CD8-positive, alpha-beta memory T cell (primary cell): ENCODE data around the gene LMTK2. TPM values are rescaled to one million over a fixed set of nuclear protein-coding genes. Genes with fewer than 3 reads are reported as not detected.

Source experiments
- CTCF ChIA-PET: fragments of 350-600 bp; sonication (Branson Sonifier 250); formaldehyde crosslinking; loops from one replicate; lab custom pipeline; 2021; ENCODE audit warnings: antibody characterized with exemption; lab: Charles Lee
- POLR2A ChIA-PET: fragments of 350-600 bp; sonication (Branson Sonifier 250); formaldehyde crosslinking; loops from one replicate; lab custom pipeline; 2021; ENCODE audit warnings: antibody characterized with exemption; lab: Charles Lee
- DNase-seq, 5 donors: peaks; one replicate each; pipeline versions ENCODE4 v3.0.0 to v3.0.0-alpha.2; 2020 to 2022; ENCODE audit warnings: mixed read lengths in 1 of 5
- H3K27ac ChIP-seq: one replicate; pipeline ENCODE4 v1.7.0; 2013; ENCODE audit warnings: low read depth, mild to moderate bottlenecking, low read length, moderate library complexity
- H3K27me3 ChIP-seq: 2 replicates; pipeline ENCODE4 v1.7.0; 2013; ENCODE audit warnings: low read length, mild to moderate bottlenecking; ENCODE audit not compliant: insufficient read depth, poor library complexity, severe bottlenecking
- H3K36me3 ChIP-seq: 2 replicates; pipeline ENCODE4 v1.7.0; 2013; ENCODE audit warnings: mild to moderate bottlenecking, low read length, moderate library complexity; ENCODE audit not compliant: insufficient read depth
- H3K4me1 ChIP-seq: 2 replicates; pipeline ENCODE4 v1.7.0; 2013; ENCODE audit warnings: mild to moderate bottlenecking, low read length, moderate library complexity; ENCODE audit not compliant: insufficient read depth
- H3K4me3 ChIP-seq: 2 replicates; pipeline ENCODE4 v1.7.0; 2013; ENCODE audit warnings: mild to moderate bottlenecking, low read length
- H3K9me3 ChIP-seq: 2 replicates; pipeline ENCODE4 v1.7.0; 2013; ENCODE audit warnings: mild to moderate bottlenecking, low read length
- H3K27ac Mint-ChIP-seq, 8 donors: one replicate each; pipeline ENCODE4 v1.8.0; 2020 to 2021; ENCODE audit warnings: mixed read lengths in 8 of 8, mild to moderate bottlenecking in 6 of 8, inconsistent platforms in 3 of 8, moderate library complexity in 3 of 8
- H3K27me3 Mint-ChIP-seq, 2 donors: one replicate each; pipeline ENCODE4 v1.8.0; 2020 to 2021; ENCODE audit warnings: mixed read lengths in 2 of 2, mild to moderate bottlenecking in 1 of 2, moderate library complexity in 1 of 2
- H3K36me3 Mint-ChIP-seq, 3 donors: one replicate each; pipeline ENCODE4 v1.8.0; 2020 to 2021; ENCODE audit warnings: mixed read lengths in 3 of 3, inconsistent platforms in 1 of 3, mild to moderate bottlenecking in 1 of 3
- H3K4me1 Mint-ChIP-seq, 3 donors: one replicate each; pipeline ENCODE4 v1.8.0; 2020 to 2021; ENCODE audit warnings: mixed read lengths in 3 of 3, inconsistent platforms in 1 of 3, mild to moderate bottlenecking in 1 of 3
- H3K4me3 Mint-ChIP-seq, 7 donors: one replicate each; pipeline ENCODE4 v1.8.0; 2020 to 2021; ENCODE audit warnings: mixed read lengths in 7 of 7, mild to moderate bottlenecking in 6 of 7, moderate library complexity in 4 of 7, inconsistent platforms in 2 of 7
- H3K9me3 Mint-ChIP-seq, 5 donors: one replicate each; pipeline ENCODE4 v1.8.0; 2020 to 2022; ENCODE audit warnings: mixed read lengths in 5 of 5, mild to moderate bottlenecking in 3 of 5, moderate library complexity in 2 of 5, inconsistent platforms in 1 of 5
- polyA plus RNA-seq: library from polyadenylated mRNA; unstranded; fragments of 300-500 nt; fragmentation: Illumina TruSeq; gene quantifications from one replicate; pipeline ENCODE4 v1.2.3, GENCODE V29; 2021
- total RNA-seq, 2 experiments: library from RNA; stranded (reverse); gene quantifications; one replicate each; pipeline ENCODE4 v1.2.3, GENCODE V29; 2021

The LMTK2 gene
- total and polyA plus RNA-seq, 3 experiments from 2014 or later, result 4.6 to 17.1 (median 16.0) TPM

DNA sequence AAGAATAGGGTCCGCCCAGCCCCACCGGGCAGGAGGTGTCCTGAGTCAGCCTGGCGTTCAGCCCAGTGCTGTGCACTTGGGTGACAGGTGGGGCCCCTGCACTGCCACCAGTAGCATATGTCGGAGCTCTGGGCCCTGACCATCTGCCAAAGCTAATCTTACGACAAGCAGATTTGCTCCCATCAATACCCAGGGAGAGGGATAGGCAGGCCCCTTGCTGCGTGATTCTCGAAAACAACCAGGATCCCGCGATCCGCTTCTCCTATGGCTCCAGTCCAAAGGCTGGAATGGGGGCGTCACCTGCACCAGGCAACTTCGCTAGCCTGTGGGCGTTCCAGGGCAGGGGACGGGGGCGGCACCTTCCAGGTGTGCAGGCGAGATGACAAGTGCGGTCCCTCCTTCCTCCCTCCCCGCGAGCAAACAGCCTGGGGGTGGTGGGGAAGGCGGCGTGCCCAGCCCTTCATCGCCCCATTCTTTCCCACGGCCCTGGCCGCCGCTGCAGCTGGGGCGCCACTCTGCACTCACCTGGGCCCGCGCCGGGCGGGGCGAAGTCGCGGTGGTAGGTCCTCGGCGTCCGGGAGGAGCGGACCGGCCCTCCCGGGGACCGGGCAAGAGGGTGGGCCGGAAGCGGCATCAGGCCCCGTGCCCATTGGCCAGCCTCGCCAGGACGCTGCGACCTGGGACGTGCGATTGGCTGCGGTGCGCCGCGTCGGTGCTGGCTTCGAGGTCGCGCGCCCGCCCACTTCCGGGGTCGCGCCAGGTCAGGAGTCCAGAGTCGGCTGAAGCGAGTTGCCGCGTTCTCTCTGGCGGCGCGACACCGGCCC, 145.2 kb downstream of the LMTK2 start, which contains the start of gene TECPR1:
TECPR1 (minus strand) TSS at position 632 of the 824 bp plus-strand sequence. CDS start 6,086 bp downstream, outside the sequence.
- Histone ChIP-seq H3K4me1 (peaks cover 50% of the 10 kb centered on the region), H3K27me3 (no peaks in the 10 kb centered on the region), H3K36me3 (no peaks in the 10 kb centered on the region), H3K9me3 (no peaks in the 10 kb centered on the region), H3K27ac (peak within 1 kb of the TSS; percentile 85), H3K4me3 (peak within 1 kb of the TSS; percentile 93)
- Mint-ChIP-seq H3K9me3 (no peaks in the 10 kb centered on the region), H3K4me3 (peak within 1 kb of the TSS; percentile 89 to 99 (median 93)), H3K36me3 (peaks cover 0 to 37% (median 9%) of the 10 kb centered on the region in 3 donors), H3K27me3 (no peaks in the 10 kb centered on the region), H3K4me1 (peaks cover 46 to 72% (median 64%) of the 10 kb centered on the region in 3 donors), H3K27ac (peak within 1 kb of the TSS; percentile 95 to 99 (median 98))
- CTCF ChIA-PET, result interaction anchor here (0.8 to 1.8 kb wide), 4 partner anchors 28 to 149 kb away, joined by 3 to 8 read pairs (median 4); partner anchors contain the start of genes BAIAP2L1 and LMTK2
- DNase-seq, result peak; percentile 84 to 92 (median 90)
- POLR2A ChIA-PET, result interaction anchor here (1.4 to 1.6 kb wide), 2 partner anchors 29 to 49 kb away, joined by 5 to 7 read pairs; no protein-coding TSS in a partner anchor

DNA sequence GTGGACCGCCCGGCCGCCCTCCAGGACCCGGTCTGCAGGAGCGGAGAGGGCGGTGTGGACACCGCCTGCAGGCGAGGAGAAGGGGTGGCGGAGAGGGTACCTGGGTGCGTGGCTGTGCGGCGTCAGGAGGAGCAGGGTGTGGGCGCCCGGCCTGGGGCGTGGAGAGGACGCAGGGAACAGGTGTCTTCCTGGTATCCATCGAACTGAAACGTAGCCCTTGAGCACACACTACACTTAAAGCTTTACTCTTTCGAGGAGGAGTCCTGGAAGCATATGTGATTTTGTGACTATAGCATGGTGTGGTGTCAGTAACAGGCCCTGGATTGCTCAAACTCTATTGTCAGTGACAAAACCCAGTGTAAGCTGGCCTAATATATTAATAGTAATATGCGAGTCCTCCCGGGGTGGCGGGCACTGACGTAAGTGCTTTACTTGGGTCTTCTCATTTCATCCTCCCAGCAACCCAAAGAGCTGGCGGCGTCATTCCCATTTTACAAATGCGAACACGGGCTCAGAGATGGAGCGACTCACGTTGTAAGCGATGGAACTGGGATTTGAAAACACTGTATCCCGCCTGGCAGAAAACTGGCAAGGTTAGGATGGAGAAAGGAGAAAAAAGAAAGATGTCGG, 145.9 kb downstream of the LMTK2 start:
- Histone ChIP-seq H3K4me3 (peak overlapping the region; percentile 93), H3K9me3 (no peaks in the 10 kb centered on the region), H3K36me3 (no peaks in the 10 kb centered on the region), H3K4me1 (peaks cover 50% of the 10 kb centered on the region), H3K27me3 (no peaks in the 10 kb centered on the region), H3K27ac (peak overlapping the region; percentile 85)
- ChIA-PET POLR2A (interaction anchor here (1.1 kb wide), 1 partner anchor 28 kb away, joined by 4 read pairs; no protein-coding TSS in a partner anchor), CTCF (interaction anchor here (1.0 kb wide), 2 partner anchors 21 to 146 kb away, joined by 3 read pairs; partner anchors contain the start of gene LMTK2)
- H3K4me1 Mint-ChIP-seq, result peaks cover 46 to 68% (median 59%) of the 10 kb centered on the region in 3 donors
- peak overlapping the region; percentile 89 to 99 (median 93) for H3K4me3 Mint-ChIP-seq
- peaks cover 0 to 38% (median 11%) of the 10 kb centered on the region in 3 donors for H3K36me3 Mint-ChIP-seq
- no peaks in the 10 kb centered on the region for H3K9me3 Mint-ChIP-seq
- H3K27ac Mint-ChIP-seq, result peak overlapping the region; percentile 94 to 99 (median 97)
- H3K27me3 Mint-ChIP-seq, result no peaks in the 10 kb centered on the region
- no peak for DNase-seq

DNA sequence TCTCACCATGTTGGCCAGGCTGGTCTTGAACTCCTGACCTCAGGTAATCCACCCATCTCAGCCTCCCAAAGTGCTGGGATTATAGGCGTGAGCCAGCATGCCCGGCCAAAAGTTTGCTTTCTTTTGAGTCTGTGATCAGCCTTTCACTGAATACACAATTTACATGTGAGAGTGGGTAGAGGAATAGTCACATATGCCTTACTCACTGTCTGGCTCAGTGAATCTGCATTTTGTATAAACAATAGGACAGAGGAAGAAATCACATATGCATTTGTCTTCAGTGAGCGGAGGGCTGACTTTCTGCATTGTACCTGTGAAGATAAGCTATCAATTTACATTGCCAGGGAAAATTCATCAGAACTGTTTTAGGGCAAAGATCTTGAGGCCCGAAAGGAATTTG, 147.9 kb downstream of the LMTK2 start:
- no peaks in the 10 kb centered on the region for H3K27me3 ChIP-seq
- CTCF ChIA-PET, result interaction anchor here (0.9 kb wide), 1 partner anchor 8 kb away, joined by 3 read pairs; no protein-coding TSS in a partner anchor
- no peaks in the 10 kb centered on the region for H3K27me3 Mint-ChIP-seq
- H3K4me3 ChIP-seq, result no peak overlapping the region
- POLR2A ChIA-PET, result no interaction called here
- H3K9me3 Mint-ChIP-seq, result no peaks in the 10 kb centered on the region
- H3K36me3 ChIP-seq, result no peaks in the 10 kb centered on the region
- peaks cover 0 to 42% (median 9%) of the 10 kb centered on the region in 3 donors for H3K36me3 Mint-ChIP-seq
- no peaks in the 10 kb centered on the region for H3K9me3 ChIP-seq
- H3K4me1 Mint-ChIP-seq, result peaks cover 37 to 53% (median 43%) of the 10 kb centered on the region in 3 donors
- no peak for DNase-seq
- peaks cover 32% of the 10 kb centered on the region for H3K4me1 ChIP-seq
- peak overlapping the region in 1 of 7 donors; percentile 78 for H3K4me3 Mint-ChIP-seq
- H3K27ac Mint-ChIP-seq, result peak overlapping the region in 3 of 8 donors; percentile 55 to 85 (median 84)
- no peak overlapping the region for H3K27ac ChIP-seq

DNA sequence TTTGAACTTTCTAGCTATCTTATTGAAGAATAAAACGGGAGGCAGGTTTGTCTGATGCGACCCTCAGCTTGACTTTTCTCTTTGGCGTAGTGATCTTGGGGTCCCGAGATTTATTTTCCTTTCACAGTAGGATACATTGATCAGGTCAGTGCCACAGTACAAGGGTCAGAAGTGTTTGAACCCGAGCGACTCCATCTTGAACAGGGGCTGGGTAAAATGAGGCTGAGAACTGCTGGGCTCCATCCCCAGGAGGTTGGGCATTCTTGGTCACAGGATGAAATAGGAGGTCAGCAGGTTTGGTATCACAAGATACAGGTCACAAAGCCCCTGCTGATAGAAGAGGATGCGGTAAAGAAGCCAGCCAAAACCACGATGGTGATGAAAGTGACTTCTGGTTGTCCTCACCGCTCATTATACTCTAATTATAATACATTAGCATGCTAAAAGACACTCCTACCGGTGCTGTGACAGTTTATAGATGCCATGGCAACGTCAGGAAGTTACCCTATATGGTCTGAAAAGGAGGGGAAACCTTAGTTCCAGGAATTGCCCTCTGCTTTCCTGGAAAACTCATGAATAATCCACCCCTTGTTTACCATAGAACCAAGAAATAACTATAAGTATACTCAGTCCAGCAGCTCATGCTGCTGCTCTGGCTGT, 148.4 kb downstream of the LMTK2 start:
- peaks cover 31 to 48% (median 37%) of the 10 kb centered on the region in 3 donors for H3K4me1 Mint-ChIP-seq
- H3K27me3 Mint-ChIP-seq, result no peaks in the 10 kb centered on the region
- DNase-seq, result no peak
- ChIA-PET CTCF (no interaction called here), POLR2A (no interaction called here)
- H3K4me3 Mint-ChIP-seq, result peak overlapping the region in 3 of 7 donors; percentile 12 to 78 (median 49)
- H3K36me3 Mint-ChIP-seq, result peaks cover 0 to 41% (median 9%) of the 10 kb centered on the region in 3 donors
- H3K27ac Mint-ChIP-seq, result peak overlapping the region in 4 of 8 donors; percentile 55 to 85 (median 76)
- no peaks in the 10 kb centered on the region for H3K27me3 ChIP-seq
- H3K36me3 ChIP-seq, result no peaks in the 10 kb centered on the region
- no peaks in the 10 kb centered on the region for H3K9me3 ChIP-seq
- H3K4me3 ChIP-seq, result no peak overlapping the region
- peaks cover 26% of the 10 kb centered on the region for H3K4me1 ChIP-seq
- no peak overlapping the region for H3K27ac ChIP-seq
- no peaks in the 10 kb centered on the region for H3K9me3 Mint-ChIP-seq

DNA sequence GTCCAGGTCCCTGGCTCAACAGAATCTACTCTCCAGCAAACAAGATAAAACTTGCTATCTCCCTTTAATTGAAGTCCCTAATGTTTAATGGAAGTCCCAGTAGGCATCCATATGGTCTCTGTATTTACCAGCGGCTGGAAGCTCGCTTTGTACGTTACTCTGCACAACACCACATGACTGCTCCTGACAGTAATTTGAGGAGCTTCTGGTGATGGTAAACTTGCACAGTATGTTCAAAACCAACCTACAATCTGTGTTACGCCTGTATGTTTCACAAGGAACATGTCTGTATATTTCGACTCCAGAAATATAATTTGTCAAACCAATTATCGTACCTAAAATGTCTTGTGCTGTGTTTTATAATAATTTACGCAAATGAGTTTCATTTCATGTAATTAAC, 149.8 kb downstream of the LMTK2 start:
- no peak overlapping the region for H3K4me3 ChIP-seq
- Mint-ChIP-seq H3K27me3 (no peaks in the 10 kb centered on the region), H3K9me3 (no peaks in the 10 kb centered on the region), H3K27ac (peak overlapping the region in 2 of 8 donors; percentile 22 to 91), H3K36me3 (peaks cover 0 to 47% (median 9%) of the 10 kb centered on the region in 3 donors), H3K4me1 (peaks cover 19 to 34% (median 24%) of the 10 kb centered on the region in 3 donors), H3K4me3 (peak overlapping the region in 1 of 7 donors; percentile 30)
- H3K36me3 ChIP-seq, result peaks cover 1% of the 10 kb centered on the region
- H3K4me1 ChIP-seq, result peaks cover 15% of the 10 kb centered on the region
- ChIA-PET POLR2A (no interaction called here), CTCF (no interaction called here)
- no peak for DNase-seq
- H3K27me3 ChIP-seq, result no peaks in the 10 kb centered on the region
- H3K27ac ChIP-seq, result no peak overlapping the region
- H3K9me3 ChIP-seq, result no peaks in the 10 kb centered on the region

DNA sequence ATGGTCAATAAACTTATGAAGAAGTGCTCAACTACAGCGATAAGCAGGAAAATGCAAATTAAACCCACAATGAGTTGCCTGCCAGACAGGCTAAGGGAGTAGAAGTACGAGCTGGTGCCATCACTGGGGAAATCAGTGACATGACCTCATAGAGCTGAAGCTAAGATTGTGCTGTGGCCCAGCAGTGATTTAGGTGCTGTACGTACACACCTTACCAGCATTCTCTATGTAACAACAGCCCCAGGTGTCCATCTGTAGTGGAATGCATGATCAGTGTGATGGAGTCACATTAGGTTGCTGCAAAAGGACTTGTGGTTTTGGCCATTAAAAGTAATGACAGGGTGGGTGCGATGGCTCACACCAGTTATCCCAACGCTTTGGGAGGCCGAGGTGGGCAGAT, 151.0 kb downstream of the LMTK2 start:
- H3K36me3 Mint-ChIP-seq, result peaks cover 0 to 52% (median 9%) of the 10 kb centered on the region in 3 donors
- no peak overlapping the region for H3K4me3 ChIP-seq

More for the DNA sequence above, 151.0 kb downstream of the LMTK2 start:
- H3K9me3 ChIP-seq, result no peaks in the 10 kb centered on the region
- peaks cover 13 to 27% (median 18%) of the 10 kb centered on the region in 3 donors for H3K4me1 Mint-ChIP-seq
- H3K4me3 Mint-ChIP-seq, result no peak overlapping the region
- ChIA-PET POLR2A (no interaction called here), CTCF (interaction anchor here (1.5 kb wide), 1 partner anchor 9 kb away, joined by 4 read pairs; no protein-coding TSS in a partner anchor)
- H3K27ac ChIP-seq, result no peak overlapping the region
- H3K27ac Mint-ChIP-seq, result peak overlapping the region in 1 of 8 donors; percentile 43
- H3K27me3 Mint-ChIP-seq, result no peaks in the 10 kb centered on the region
- H3K27me3 ChIP-seq, result no peaks in the 10 kb centered on the region
- peaks cover 11% of the 10 kb centered on the region for H3K4me1 ChIP-seq
- DNase-seq, result no peak
- H3K9me3 Mint-ChIP-seq, result no peaks in the 10 kb centered on the region
- H3K36me3 ChIP-seq, result peaks cover 6% of the 10 kb centered on the region
